ENCODE measurements around the gene LPA.
"Not testable (repeated sequence)": the region's sequence is repeated elsewhere in the genome, so short reads cannot be mapped to it uniquely, and the experiment has no call there.

LPA gene

DNA sequence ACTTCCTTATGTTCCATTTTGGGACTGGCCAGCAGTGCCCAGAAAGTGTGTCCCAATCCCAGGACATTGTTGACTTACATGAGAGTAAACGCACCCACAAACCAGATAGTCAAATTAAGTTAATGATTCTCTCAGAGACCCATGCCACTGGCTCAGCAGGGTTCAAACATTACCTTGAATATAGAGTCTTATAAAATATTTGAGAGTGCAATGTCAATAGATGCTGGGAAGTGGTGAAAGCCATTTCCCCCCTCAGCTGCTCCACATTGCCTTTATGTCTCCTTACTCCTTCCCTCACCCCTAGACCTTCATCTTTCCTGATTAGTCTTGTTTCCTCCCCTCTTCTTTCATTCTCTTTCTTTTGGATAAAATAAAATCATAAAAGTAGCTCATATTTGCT lies at the start of gene LPA:
Gene LPA (minus strand): TSS at position 78 of the 400 bp plus-strand sequence. CDS start 61 bp downstream, at position 17.
- DNase-seq (ENCODE audit: low read depth in 3 of 3, low spot score in 1 of 3) = not testable (repeated sequence)

DNA sequence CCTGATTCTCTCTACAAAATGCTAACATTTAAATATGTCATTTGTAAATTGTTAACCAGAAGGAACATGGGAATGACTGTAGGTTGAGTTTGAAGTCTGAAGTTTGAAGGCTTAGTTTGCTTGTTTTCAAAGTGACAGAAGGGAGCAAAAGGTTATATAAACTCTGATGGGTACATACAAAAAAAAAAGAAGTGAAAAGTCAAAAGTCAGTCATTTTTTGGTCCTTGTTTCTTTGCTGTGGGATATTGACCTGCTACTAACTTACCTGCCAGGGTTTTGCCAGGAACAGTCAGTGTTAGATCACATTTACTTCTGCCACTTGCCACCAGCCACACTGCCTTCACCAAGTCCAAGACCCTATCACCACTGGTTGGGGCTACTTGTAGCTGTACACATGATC lies 44.9 kb upstream of the LPA start:
- DNase-seq (ENCODE audit: low read depth in 3 of 3, low spot score in 1 of 3) = not testable (repeated sequence)

DNA sequence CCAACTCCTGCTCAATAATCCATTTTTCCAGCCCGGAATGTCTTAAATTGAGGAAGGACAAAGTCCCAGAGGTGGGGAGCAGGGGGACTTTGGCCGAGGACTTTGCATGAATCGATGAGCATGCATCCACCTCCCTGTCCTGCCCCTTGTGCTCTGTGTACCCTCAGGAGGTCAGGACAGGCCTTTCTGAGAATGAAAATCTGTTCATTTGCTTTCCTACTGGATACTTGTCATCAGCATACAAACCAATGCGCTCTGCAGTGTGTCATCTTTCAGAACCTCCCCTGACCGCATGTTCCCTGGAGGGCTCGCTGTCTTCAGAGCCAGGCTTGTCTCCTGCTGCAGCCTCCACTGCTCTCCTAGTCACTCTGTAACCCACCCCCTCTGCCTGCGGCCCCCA lies 40.6 kb upstream of the LPA start:
- DNase-seq (ENCODE audit: low read depth in 3 of 3, low spot score in 1 of 3) = not testable (repeated sequence)

DNA sequence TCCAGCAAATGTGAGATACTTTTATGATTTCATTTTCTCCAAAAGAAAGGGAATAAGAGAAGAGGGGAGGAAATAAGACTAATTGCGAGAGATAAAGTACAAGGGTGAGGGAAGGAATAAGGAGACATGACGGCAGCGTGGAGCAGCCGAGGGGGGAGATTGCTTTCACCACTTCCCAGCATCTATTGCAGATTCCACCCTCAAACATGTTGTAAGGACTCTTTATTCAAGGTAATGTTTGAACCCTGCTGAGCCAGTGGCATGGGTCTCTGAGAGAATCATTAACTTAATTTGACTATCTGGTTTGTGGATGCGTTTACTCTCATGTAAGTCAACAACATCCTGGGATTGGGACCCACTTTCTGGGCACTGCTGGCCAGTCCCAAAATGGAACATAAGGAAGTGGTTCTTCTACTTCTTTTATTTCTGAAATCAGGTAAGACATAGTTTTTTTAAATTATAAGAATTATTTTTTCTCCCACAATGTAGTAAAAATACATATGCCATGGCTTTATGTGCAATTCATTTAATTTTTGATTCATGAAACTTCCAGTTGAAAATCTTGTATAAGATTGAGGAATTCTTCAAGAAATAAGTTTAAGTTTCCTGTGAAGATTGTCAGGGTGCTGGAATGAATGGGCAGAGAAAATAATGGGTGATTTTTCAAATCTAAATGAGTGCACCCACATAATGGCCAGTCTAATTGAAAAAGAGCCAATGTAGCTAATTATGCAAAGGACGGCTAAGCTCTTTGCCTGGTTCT lies 38.0 kb upstream of the LPA start, which contains the start of gene PLG:
Gene PLG (plus strand): TSS at position 327 of the 763 bp plus-strand sequence. CDS start 61 bp downstream, at position 388.
- not testable (repeated sequence) for DNase-seq (ENCODE audit: low read depth in 3 of 3, low spot score in 1 of 3)

DNA sequence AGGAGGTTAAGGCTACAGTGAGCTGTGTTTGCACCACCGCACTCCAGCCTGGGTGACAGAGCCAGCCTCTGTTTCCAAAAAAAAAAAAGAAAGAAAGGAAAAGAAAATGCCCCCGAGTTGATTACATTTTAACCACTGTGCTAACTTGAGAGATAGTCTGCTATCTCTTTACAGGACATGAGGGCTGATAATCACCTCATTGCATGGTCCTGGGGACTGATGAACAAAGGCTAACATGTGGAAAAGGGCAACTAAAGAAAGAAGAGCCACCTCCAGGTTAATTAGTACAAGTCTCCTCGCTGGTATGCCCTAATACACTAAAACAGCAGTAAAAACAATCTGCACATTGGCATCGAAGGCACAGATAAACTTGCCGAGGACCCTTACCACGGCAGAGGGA lies 33.8 kb upstream of the LPA start:
- DNase-seq (ENCODE audit: low read depth in 3 of 3, low spot score in 1 of 3) = no peak

DNA sequence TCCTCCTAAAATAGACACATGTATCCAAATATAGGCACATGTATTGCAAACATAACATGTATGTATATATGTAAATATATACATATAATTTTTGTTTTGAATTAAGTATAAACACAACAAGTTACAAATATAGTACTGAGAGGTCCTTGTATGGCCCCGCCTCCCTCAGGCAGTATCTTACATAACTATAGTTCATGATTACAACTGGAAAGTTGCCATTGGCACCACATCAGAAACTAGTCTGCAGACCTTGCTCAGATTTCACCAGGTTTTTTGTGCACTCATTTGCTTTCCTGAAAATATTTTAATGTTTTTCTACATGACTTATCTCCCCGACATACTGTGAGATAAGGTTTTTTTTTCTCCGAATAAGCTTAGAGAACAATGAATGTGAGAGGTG lies 32.8 kb upstream of the LPA start:
- not testable (repeated sequence) for DNase-seq (ENCODE audit: low read depth in 3 of 3, low spot score in 1 of 3)

GRCh38 chr6:160695622-160696021 lies 31.5 kb upstream of the LPA start:
- not testable (repeated sequence) for DNase-seq (ENCODE audit: low read depth in 3 of 3, low spot score in 1 of 3)

DNA sequence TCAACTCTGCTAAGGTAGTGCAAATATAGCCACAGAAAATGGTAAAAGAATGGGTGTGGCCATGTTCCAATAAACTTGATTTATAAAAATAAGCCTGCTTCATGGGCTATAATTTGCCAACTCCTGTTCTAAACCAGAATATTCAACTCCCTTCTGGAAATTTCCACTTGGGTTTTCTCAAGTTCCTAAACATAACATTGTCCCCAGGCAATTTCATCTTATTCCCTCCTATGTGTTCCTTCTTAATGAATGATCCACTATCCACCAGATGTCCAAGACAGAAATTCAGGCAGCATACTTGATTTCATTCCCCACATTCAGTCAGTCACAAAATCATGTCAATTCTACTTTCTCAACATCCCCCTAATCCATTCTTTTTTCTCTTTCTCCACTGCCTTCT lies 30.9 kb upstream of the LPA start:
- not testable (repeated sequence) for DNase-seq (ENCODE audit: low read depth in 3 of 3, low spot score in 1 of 3)

DNA sequence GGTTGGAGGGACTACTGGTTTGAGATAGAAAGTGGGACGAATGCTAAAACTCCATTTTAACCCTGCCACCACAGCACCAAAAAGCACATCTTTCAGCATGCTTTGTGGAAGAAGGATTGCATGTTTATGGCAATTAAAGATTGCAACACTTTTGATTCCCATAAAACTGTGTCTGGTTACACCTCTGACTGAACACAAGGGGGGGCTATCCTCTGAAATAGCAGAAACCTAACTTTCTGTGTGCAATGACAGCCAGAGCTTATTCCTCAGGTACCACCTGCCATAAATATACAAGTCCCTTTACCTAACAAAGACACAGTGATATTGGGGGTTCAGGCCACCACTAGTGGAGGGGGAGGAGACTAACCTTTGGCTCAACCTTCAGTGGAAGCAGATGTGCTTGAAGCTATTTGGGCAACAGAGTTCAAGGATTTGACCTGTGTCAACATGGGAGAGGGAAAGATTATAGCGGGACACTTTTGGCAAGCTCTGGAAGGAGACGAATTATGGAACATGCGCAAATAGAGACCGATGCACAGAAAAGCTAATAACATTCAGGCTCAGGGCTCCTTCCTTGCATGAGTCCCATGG lies 28.4 kb upstream of the LPA start:
- no peak for DNase-seq (ENCODE audit: low read depth in 3 of 3, low spot score in 1 of 3)

DNA sequence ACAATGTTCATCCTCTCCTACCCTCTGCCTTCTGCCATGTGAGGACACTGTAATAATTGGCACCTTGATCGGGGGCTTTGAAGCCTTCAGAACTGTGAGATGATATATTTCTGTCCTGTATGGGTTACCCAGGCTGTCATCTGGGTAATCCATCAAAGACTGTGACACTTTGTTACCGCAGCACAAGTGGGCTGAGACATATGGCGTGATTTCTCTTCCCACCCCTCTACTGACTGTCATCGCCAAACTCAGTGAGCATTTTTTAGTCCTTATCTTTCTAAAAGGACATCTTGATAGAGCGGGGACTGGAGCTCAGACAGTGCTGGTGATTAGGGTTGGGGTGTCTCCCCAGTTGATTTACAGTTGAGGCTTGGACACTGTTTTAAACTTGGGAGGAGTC lies 27.5 kb upstream of the LPA start:
- DNase-seq (ENCODE audit: low read depth in 3 of 3, low spot score in 1 of 3) = no peak

- DNase-seq (ENCODE audit: low read depth in 3 of 3, low spot score in 1 of 3) = no peak
Observed at GRCh38 chr6:160690458-160690857, 26.4 kb upstream of the LPA start.

DNA sequence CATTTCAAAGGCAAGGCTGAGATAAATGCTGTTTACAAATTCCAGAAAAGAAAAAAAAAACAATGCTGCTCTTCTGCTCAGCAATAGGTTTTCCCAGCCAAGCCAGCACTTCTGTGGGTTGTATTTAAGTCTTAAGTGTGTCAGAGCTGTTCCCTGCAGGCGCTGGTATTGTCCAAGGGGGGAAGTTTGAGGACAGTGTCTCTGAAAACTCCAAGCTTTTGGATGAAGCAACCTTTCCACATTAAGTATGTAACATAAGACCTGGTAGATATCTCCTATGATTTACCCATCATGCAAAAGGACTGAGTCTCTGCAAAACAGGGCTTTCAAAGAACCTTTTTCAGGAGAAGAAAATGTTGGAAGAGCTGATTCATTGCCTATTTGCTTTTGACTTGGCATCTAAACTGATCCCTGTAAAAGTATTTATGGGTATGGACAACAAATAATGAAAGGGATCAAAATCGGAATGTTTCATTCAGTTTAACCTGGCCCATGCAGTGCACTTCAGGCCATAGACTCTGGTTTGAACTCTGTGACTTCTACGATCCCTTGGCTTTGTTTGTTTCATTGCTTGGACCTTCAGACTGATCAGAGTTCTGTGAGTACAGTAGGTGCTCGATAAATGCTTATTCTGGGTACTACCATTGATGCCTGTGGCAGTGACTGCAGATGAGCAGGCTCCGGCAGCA lies 21.8 kb upstream of the LPA start:
- DNase-seq (ENCODE audit: low read depth in 3 of 3, low spot score in 1 of 3) = no peak

DNA sequence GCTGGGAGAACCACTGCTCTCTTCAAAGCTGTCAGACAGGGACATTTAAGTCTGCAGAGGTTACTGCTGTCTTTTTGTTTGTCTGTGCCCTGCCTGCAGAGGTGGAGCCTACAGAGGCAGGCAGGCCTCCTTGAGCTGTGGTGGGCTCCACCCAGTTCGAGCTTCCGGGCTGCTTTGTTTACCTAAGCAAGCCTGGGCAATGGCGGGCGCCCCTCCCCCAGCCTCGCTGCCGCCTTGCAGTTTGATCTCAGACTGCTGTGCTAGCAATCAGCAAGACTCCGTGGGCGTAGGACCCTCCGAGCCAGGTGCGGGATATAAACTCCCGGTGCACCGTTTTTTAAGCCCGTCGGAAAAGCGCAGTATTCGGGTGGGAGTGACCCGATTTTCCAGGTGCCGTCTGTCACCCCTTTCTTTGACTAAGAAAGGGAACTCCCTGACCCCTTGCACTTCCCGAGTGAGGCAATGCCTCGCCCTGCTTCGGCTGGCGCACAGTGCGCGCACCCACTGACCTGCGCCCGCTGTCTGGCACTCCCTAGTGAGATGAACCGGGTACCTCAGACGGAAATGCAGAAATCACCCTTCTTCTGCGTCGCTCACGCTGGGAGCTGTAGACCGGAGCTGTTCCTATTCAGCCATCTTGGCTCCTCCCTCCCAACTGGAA lies 21.2 kb upstream of the LPA start:
- not testable (repeated sequence) for DNase-seq (ENCODE audit: low read depth in 3 of 3, low spot score in 1 of 3)

DNA sequence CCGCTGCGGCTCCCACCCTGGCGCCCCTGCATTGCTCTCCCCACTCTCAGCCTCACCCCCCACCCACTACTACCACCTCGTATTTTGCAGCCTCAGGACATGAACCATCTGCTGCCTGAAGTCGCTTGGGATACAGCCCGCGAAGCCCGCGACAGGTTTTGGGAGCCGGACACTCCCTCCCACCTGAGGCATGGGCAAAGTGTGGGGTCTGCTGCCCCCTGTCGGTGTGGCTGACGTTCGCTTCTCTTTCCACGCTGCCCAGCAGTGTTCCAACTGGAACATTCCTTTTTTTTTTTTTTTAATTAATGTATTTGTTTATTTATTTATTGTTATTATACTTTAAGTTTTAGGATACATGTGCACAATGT lies 15.3 kb upstream of the LPA start:
- DNase-seq (ENCODE audit: low read depth in 3 of 3, low spot score in 1 of 3) = no peak

- DNase-seq (ENCODE audit: low read depth in 3 of 3, low spot score in 1 of 3) = no peak
Observed at GRCh38 chr6:160678744-160679401, 14.8 kb upstream of the LPA start.

- DNase-seq (ENCODE audit: low read depth in 3 of 3, low spot score in 1 of 3) = no peak
Observed at GRCh38 chr6:160678230-160678629, 14.2 kb upstream of the LPA start.

- not testable (repeated sequence) for DNase-seq (ENCODE audit: low read depth in 3 of 3, low spot score in 1 of 3)
Observed at GRCh38 chr6:160676418-160676817, 12.3 kb upstream of the LPA start.

GRCh38 chr6:160668589-160668988 lies 4.5 kb upstream of the LPA start:
- DNase-seq (ENCODE audit: low read depth in 3 of 3, low spot score in 1 of 3) = no peak

GRCh38 chr6:160667639-160668481 lies 3.8 kb upstream of the LPA start:
- peak in 1 of 3 donors; percentile 8 for DNase-seq (ENCODE audit: low read depth in 3 of 3, low spot score in 1 of 3)

- no peak for DNase-seq (ENCODE audit: low read depth in 3 of 3, low spot score in 1 of 3)
Observed at GRCh38 chr6:160662842-160663241, 1.2 kb downstream of the LPA start.

Measured in stimulated activated CD4-positive, alpha-beta T cell treated with anti-CD3 and anti-CD28 coated beads, TNF-alpha, amount 100 ng/mL, for 1 hour (primary cell).